ENCODE data around the gene CD53.

The CD53 gene

GRCh38 chr1:110944806-110945205, 71.9 kb downstream of the CD53 start:
- H3K79me2 ChIP-seq (ENCODE audit: control insufficient read depth, low read length), result no peaks in the 10 kb centered on the region
- peaks cover 26% of the 10 kb centered on the region for H3K36me3 ChIP-seq (ENCODE audit: control insufficient read depth, low read length)
- no peaks in the 10 kb centered on the region for H3K4me1 ChIP-seq (ENCODE audit: control insufficient read depth, low read length)
- no peak overlapping the region for H3K27ac ChIP-seq (ENCODE audit: low read depth, low read length)
- no peak overlapping the region for H3K4me3 ChIP-seq (ENCODE audit: low read length)
- TF ChIP-seq, protein P1, sequence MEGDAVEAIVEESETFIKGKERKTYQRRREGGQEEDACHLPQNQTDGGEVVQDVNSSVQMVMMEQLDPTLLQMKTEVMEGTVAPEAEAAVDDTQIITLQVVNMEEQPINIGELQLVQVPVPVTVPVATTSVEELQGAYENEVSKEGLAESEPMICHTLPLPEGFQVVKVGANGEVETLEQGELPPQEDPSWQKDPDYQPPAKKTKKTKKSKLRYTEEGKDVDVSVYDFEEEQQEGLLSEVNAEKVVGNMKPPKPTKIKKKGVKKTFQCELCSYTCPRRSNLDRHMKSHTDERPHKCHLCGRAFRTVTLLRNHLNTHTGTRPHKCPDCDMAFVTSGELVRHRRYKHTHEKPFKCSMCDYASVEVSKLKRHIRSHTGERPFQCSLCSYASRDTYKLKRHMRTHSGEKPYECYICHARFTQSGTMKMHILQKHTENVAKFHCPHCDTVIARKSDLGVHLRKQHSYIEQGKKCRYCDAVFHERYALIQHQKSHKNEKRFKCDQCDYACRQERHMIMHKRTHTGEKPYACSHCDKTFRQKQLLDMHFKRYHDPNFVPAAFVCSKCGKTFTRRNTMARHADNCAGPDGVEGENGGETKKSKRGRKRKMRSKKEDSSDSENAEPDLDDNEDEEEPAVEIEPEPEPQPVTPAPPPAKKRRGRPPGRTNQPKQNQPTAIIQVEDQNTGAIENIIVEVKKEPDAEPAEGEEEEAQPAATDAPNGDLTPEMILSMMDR (IDR thresholded peaks at IDR 0.05; ENCODE audit: low read depth, low read length, poor library complexity, severe bottlenecking), result no peak
- TF ChIP-seq EZH2phosphoT487 (IDR thresholded peaks at IDR 0.05; ENCODE audit: borderline replicate concordance, low read length), result no peak
- H3K9me3 ChIP-seq (ENCODE audit: control insufficient read depth, insufficient read depth, low read length), result no peaks in the 10 kb centered on the region
- no peak overlapping the region for H3K4me2 ChIP-seq (ENCODE audit: low read length)
- no peaks in the 10 kb centered on the region for H4K20me1 ChIP-seq (ENCODE audit: control insufficient read depth, insufficient read depth, low read depth, low read length)
- H3F3A ChIP-seq (ENCODE audit: control insufficient read depth, insufficient read depth), result peaks cover 13% of the 10 kb centered on the region; the same call in 1 of the 2 replicates
- no peaks in the 10 kb centered on the region for H3K9me2 ChIP-seq (replicated peaks; ENCODE audit: control insufficient read depth, low read length)
- H3K27me3 ChIP-seq (ENCODE audit: control insufficient read depth, low read length), result no peaks in the 10 kb centered on the region

DNA sequence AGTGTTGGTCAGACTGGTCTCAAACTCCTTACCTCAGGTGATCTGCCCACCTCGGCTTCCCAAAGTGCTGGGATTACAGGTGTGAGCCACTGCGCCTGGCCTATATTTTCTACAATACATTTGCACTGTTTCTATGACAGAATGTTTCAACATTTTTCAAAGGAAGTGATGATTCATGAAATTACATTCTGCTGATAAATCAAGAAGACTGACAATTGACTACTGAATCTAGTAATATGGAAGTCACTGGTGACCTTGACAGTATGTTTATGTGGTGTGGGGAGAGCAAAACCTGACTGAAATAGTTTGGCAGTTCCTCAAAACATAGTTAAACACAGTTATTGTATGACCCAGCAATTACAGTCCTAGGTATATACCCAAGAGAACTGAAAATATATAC, 72.7 kb downstream of the CD53 start:
- no peaks in the 10 kb centered on the region for H3K9me3 ChIP-seq (ENCODE audit: control insufficient read depth, insufficient read depth, low read length)
- H3K4me1 ChIP-seq (ENCODE audit: control insufficient read depth, low read length), result no peaks in the 10 kb centered on the region
- peaks cover 34% of the 10 kb centered on the region for H3K36me3 ChIP-seq (ENCODE audit: control insufficient read depth, low read length)
- H3K9me2 ChIP-seq (replicated peaks; ENCODE audit: control insufficient read depth, low read length), result no peaks in the 10 kb centered on the region
- no peak overlapping the region for H3K4me2 ChIP-seq (ENCODE audit: low read length)
- no peaks in the 10 kb centered on the region for H3K79me2 ChIP-seq (ENCODE audit: control insufficient read depth, low read length)
- no peaks in the 10 kb centered on the region for H3K27me3 ChIP-seq (ENCODE audit: control insufficient read depth, low read length)
- H3K4me3 ChIP-seq (ENCODE audit: low read length), result no peak overlapping the region
- peaks cover 13% of the 10 kb centered on the region; the same call in 1 of the 2 replicates for H3F3A ChIP-seq (ENCODE audit: control insufficient read depth, insufficient read depth)
- TF ChIP-seq, protein P1 (IDR thresholded peaks at IDR 0.05; ENCODE audit: low read depth, low read length, poor library complexity, severe bottlenecking), result no peak
- no peak for TF ChIP-seq EZH2phosphoT487 (IDR thresholded peaks at IDR 0.05; ENCODE audit: borderline replicate concordance, low read length)
- no peaks in the 10 kb centered on the region for H4K20me1 ChIP-seq (ENCODE audit: control insufficient read depth, insufficient read depth, low read depth, low read length)
- no peak overlapping the region for H3K27ac ChIP-seq (ENCODE audit: low read depth, low read length)

- TF ChIP-seq EZH2phosphoT487 (IDR thresholded peaks at IDR 0.05; ENCODE audit: borderline replicate concordance, low read length), result no peak
- TF ChIP-seq, protein P1 (IDR thresholded peaks at IDR 0.05; ENCODE audit: low read depth, low read length, poor library complexity, severe bottlenecking), result no peak
- Histone ChIP-seq H3K79me2 (ENCODE audit: control insufficient read depth, low read length) (peaks cover 3% of the 10 kb centered on the region; the same call in 1 of the 2 replicates), H3F3A (ENCODE audit: control insufficient read depth, insufficient read depth) (peaks cover 5% of the 10 kb centered on the region; the same call in 1 of the 2 replicates), H3K4me3 (ENCODE audit: low read length) (no peak overlapping the region), H3K36me3 (ENCODE audit: control insufficient read depth, low read length) (peaks cover 52% of the 10 kb centered on the region), H3K9me2 (replicated peaks; ENCODE audit: control insufficient read depth, low read length) (no peaks in the 10 kb centered on the region), H3K27me3 (ENCODE audit: control insufficient read depth, low read length) (no peaks in the 10 kb centered on the region), H3K4me2 (ENCODE audit: low read length) (no peak overlapping the region), H3K4me1 (ENCODE audit: control insufficient read depth, low read length) (no peaks in the 10 kb centered on the region), H3K9me3 (ENCODE audit: control insufficient read depth, insufficient read depth, low read length) (no peaks in the 10 kb centered on the region), H3K27ac (ENCODE audit: low read depth, low read length) (no peak overlapping the region), H4K20me1 (ENCODE audit: control insufficient read depth, insufficient read depth, low read depth, low read length) (no peaks in the 10 kb centered on the region)
Measured at GRCh38 chr1:110948038-110948810, 75.3 kb downstream of the CD53 start.

Measured in DOHH2 (cell line).